Endothelial cell of umbilical vein (primary cell): ENCODE data around the gene SLX1A.

Experiments
- CTCF ChIP-seq, 2 donors: IDR thresholded peaks; 1 replicate in 1 of 2; 2 replicates in 1 of 2; pipeline ENCODE4 v1.5.1; 2011; ENCODE audit warnings: low read length in 2 of 2, mild to moderate bottlenecking in 2 of 2, moderate library complexity in 2 of 2, control low read depth in 1 of 2, inconsistent platforms in 1 of 2, low read depth in 1 of 2; ENCODE audit not compliant: insufficient read depth in 1 of 2; ENCODE audit errors: extremely low read depth in 1 of 2
- JUN ChIP-seq: IDR thresholded peaks from 2 replicates; pipeline ENCODE4 v1.6.1; 2011; ENCODE audit warnings: borderline replicate concordance, low read depth; ENCODE audit not compliant: insufficient read length, insufficient read depth
- MAX ChIP-seq: IDR thresholded peaks from 2 replicates; pipeline ENCODE4 v1.6.1; 2011; ENCODE audit not compliant: insufficient read depth, insufficient read length
- POLR2A ChIP-seq: IDR thresholded peaks from 2 replicates; pipeline ENCODE4 v1.6.1; 2012; ENCODE audit warnings: low read depth, mild to moderate bottlenecking, control low read depth, low read length
- POLR2AphosphoS5 ChIP-seq: IDR thresholded peaks from 2 replicates; pipeline ENCODE4 v1.6.1; 2012; ENCODE audit warnings: low read depth, mild to moderate bottlenecking, control low read depth, low read length, moderate library complexity; ENCODE audit not compliant: insufficient read depth

GRCh38 chr16:30149250-30149930 lies 44.3 kb upstream of the SLX1A start:
- TF ChIP-seq POLR2AphosphoS5 (no peak), CTCF (IDR thresholded peaks at IDR 0.05; ENCODE audit: extremely low read depth in 1 of 2, insufficient read depth in 1 of 2, low read depth in 1 of 2, low read length in 2 of 2) (no peak), POLR2A (no peak), JUN (no peak), MAX (no peak)
